NCI-H460 (cell line): ENCODE data around the gene USP28. TPM values are rescaled to one million over a fixed set of nuclear protein-coding genes. Genes with fewer than 3 reads are reported as not detected.
"Not testable (repeated sequence)": the region's sequence is repeated elsewhere in the genome, so short reads cannot be mapped to it uniquely, and the experiment has no call there.

Experiments
- DNase-seq: peaks from one replicate; pipeline ENCODE4 v3.0.0-alpha.2; 2016; ENCODE audit warnings: low read depth; ENCODE audit errors: extremely low read depth
- polyA plus RNA-seq: library from polyadenylated mRNA; depleted of rRNA; stranded (reverse); fragments of >200 nt; gene quantifications from 2 replicates; pipeline ENCODE4 v1.2.3, GENCODE V29; 2014; cell fraction: nucleus; rRNA removed
- total RNA-seq: library from RNA; depleted of rRNA; stranded (reverse); fragments of >200 nt; shearing (Covaris generic); gene quantifications from 2 replicates; pipeline ENCODE4 v1.2.3, GENCODE V29; 2014; rRNA removed

The USP28 gene, protein sequence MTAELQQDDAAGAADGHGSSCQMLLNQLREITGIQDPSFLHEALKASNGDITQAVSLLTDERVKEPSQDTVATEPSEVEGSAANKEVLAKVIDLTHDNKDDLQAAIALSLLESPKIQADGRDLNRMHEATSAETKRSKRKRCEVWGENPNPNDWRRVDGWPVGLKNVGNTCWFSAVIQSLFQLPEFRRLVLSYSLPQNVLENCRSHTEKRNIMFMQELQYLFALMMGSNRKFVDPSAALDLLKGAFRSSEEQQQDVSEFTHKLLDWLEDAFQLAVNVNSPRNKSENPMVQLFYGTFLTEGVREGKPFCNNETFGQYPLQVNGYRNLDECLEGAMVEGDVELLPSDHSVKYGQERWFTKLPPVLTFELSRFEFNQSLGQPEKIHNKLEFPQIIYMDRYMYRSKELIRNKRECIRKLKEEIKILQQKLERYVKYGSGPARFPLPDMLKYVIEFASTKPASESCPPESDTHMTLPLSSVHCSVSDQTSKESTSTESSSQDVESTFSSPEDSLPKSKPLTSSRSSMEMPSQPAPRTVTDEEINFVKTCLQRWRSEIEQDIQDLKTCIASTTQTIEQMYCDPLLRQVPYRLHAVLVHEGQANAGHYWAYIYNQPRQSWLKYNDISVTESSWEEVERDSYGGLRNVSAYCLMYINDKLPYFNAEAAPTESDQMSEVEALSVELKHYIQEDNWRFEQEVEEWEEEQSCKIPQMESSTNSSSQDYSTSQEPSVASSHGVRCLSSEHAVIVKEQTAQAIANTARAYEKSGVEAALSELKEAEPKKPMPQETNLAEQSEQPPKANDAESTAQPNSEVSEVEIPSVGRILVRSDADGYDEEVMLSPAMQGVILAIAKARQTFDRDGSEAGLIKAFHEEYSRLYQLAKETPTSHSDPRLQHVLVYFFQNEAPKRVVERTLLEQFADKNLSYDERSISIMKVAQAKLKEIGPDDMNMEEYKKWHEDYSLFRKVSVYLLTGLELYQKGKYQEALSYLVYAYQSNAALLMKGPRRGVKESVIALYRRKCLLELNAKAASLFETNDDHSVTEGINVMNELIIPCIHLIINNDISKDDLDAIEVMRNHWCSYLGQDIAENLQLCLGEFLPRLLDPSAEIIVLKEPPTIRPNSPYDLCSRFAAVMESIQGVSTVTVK
- 30.7 and 33.4 TPM in 2 replicates for total RNA-seq
- 18.0 and 20.5 TPM in 2 replicates for polyA plus RNA-seq

DNA sequence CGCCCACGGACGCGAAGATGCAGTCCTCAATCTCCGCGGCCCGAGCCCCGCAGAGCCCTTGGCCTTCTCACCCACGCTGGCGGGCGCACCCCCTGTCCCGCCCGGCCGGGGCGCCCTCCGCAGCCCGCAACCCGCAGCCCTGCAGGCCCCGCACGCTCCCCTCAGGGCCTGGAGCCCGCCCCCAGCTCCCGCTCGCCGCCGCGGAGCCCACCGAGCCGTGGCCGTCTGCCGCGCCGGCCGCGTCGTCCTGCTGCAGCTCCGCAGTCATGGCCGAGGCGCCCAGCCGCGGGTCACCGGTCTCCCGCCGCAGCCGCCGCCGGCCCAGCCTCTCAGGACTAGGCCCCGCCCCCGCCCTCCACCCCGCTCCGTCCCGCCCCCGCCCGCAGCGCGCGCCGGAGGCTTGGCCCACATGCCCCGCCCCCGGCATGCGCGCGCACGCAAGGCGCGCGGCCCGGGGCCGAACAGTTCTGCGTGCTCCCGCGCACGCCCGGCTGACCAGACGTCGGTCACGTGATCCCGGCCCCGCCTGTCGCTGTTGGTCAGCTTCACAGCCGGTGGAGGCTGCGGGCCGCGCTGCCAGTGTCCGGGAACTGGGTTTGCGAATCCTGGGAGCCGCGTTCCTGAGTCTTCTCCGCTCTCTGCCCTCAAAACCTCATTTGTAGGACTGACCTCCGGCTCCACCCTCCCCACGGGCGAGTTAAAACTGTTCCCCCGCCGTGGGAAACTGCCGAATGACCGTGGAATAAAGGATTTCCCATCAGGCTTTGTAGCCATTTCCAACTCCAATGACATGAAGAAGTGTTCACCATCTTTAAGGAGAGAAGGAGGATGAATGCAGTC is at the start of gene USP28:
Gene USP28 (minus strand): TSS at position 339 of the 840 bp plus-strand sequence. CDS start 71 bp downstream, at position 268.
- DNase-seq, result peak; percentile 87

GRCh38 chr11:113923572-113923971 is 48.2 kb upstream of the USP28 start:
- DNase-seq, result no peak

DNA sequence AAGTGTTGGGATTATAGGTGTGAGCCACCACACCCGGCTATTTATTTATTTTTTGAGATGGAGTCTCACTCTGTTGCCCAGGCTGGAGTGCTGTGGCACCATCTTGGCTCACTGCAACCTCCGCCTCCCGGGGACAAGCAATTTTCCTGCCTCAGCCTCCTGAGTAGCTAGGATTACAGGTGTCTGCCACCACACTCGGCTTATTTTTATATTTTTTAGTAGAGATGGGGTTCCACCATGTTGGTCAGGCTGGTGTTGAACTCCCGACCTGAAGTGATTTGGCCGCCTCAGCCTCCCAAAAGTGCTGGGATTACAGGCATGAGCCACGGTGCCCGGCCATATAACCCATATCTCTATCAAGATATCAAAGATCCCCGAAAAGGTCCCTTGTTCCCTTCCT is 36.1 kb upstream of the USP28 start:
- DNase-seq, result not testable (repeated sequence)

DNA sequence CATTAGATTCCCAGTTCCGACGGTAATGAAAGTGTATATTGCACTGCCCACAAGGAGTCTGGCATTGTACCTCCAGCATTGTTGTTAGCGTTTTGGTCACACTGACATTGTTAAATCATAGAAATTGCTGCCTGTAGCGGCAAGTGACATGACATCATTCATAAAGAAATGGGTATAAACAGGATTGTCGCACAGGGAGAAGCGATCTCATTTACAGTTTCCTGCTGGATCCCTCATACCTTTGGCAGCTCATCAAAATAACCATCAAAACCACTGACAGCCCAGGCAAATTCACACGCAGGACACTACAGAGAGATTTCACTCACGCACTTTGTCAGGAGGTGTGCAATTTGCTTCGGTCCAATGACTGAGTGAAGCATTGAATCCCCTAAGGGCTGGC is 32.7 kb upstream of the USP28 start:
- no peak for DNase-seq

- no peak for DNase-seq
Observed at GRCh38 chr11:113907681-113908080, 32.3 kb upstream of the USP28 start.

DNA sequence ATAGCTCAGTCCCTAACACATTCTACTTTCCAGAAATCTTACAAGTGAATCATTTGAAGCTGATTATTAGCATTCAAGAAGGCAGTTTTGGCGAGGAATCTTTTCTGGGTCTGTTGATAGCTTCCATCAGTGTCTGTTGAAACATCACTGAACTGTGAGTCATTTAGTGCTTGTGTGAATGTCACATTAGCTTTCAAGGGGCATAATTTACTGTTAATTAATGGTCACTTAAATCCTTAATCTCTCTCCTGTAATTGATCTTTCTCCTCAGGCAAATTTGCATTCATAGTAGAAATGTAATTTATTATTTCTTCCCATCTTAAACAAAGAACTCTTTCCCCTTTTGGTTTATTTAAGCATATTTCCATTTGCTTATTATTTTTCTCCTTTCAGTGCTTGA is 31.8 kb upstream of the USP28 start:
- no peak for DNase-seq

GRCh38 chr11:113906516-113906915 is 31.1 kb upstream of the USP28 start:
- DNase-seq, result no peak

- peak; percentile 8 for DNase-seq
Observed at GRCh38 chr11:113906038-113906437, 30.7 kb upstream of the USP28 start.

- DNase-seq, result no peak
Observed at GRCh38 chr11:113904379-113905101, 29.2 kb upstream of the USP28 start, which contains the start of gene HTR3B. Gene HTR3B (plus strand): TSS chr11:113904796. CDS start chr11:113904934, 138 bp downstream.

- DNase-seq, result no peak
Observed at GRCh38 chr11:113901141-113901540, 25.8 kb upstream of the USP28 start.

GRCh38 chr11:113896156-113896879 is 20.9 kb upstream of the USP28 start:
- peak; percentile 17 for DNase-seq

DNA sequence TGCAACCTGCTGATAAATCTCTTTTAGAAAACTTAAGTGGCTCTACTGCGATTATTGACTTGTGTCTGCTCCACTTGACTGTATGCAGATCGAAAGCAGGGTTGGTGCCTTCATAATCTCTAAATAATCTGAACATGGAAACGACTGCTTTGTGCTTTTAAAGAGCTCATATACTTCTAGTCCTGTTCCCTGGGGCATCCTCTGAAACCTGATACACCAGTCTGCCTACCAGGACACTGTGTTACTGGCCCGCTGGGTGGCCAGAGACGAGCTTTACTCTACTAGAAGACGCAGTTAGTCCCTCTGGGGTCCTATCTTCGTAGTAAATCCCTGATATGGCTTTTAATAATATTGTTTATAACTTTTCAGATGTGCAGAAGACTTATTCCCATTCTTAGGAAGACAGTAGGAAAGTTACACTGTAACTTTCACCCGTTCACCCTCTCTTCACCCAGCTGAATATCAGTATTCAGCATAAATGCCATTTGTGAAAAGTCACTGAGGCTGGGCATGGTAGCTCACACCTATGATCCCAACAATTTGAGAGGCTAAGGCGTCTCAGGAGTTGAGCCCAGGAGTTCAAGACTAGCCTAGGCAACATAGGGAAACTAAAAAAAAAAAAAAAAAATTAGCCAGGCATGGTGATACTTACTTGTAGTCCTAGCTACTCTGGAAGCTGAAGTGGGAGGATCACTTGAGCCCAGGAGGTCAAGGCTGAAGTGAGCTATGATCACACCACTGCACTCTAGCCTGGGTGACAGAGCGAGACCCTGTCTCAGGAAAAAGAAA is 20.2 kb upstream of the USP28 start:
- DNase-seq, result no peak

GRCh38 chr11:113894421-113894996 is 19.1 kb upstream of the USP28 start:
- DNase-seq, result no peak

DNA sequence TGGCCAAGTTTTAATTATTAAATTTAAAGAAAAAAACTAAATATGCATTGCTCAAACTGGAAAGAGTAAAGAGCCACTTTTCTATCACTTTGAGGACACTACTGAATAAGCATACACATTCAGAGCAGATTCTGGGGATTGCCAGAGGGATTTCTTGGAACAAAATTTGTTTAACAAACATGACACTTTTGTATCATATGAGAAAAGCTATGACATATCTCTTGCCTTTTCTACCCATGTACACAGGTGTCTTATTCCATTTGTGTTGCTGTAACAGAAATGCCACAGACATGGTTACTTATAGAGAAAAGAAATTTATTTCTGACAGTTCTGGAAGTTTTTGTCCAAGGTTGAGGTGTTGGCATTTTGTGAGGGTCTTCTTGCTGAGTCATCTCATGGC is 13.5 kb upstream of the USP28 start:
- no peak for DNase-seq

DNA sequence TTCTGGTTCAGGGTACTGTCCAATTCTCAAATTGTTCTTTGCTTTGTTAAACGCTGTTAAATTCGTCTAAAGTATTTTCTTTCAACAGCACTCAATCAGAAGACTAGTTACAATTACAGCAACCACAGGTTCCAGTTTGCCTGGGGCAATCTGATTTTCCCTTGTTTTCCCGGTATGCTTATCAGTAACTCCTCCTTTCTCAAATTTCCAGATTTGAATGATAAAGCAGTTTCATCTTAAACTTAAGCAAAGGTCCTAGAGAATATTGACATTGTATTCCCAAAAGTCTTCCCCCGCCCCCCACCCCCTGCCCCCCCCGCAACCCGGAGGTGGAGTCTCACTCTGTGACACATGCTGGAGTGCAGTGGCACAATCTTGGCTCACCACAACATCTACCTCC is 10.5 kb upstream of the USP28 start:
- DNase-seq, result no peak

DNA sequence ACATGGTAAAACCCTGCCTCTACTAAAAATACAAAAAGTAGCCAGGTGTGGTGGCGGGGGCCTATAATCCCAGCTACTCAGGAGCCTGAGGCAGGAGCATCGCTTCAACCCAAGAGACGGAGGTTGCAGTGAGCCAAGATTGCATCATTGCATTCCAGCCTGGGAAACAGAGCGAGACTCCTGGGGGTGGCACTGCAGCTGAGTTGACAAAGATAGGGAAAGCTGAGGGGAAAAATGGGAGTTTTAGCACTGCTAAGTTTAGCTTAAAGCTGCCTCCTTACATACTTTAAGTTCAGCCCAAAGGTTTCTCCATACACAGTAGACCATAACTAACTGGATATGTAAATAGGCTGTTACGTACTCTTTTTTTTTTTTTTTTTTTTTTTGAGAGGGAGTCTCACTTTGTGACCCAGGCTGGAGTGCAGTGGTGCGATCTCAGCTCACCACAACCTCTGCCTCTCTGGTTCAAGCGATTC is 9.0 kb upstream of the USP28 start:
- DNase-seq, result no peak

GRCh38 chr11:113881856-113882255 is 6.5 kb upstream of the USP28 start:
- no peak for DNase-seq
